GM18951 (cell line): ENCODE data around the gene BLOC1S1.

Experiments used
- POLR2A ChIP-seq: IDR thresholded peaks from 4 replicates; pipeline ENCODE4 v1.6.1; 2011; ENCODE audit warnings: mild to moderate bottlenecking; ENCODE audit not compliant: insufficient read length, insufficient read depth; ENCODE audit errors: extremely low read depth
- in situ Hi-C: fragments of 300-500 bp; cut with MboI; formaldehyde crosslinking; loops from one replicate; pipeline ENCODE4 v1.12.0; 2022; ENCODE audit warnings: low sequenced_read_pairs, mixed read lengths, inconsistent platforms; ENCODE audit not compliant: unreplicated experiment

The BLOC1S1 gene

GRCh38 chr12:55699471-55700055, 16.3 kb upstream of the BLOC1S1 start:
- no peak for TF ChIP-seq POLR2A
- in situ Hi-C loops: no loop called here

GRCh38 chr12:55700255-55701018, 15.4 kb upstream of the BLOC1S1 start:
- in situ Hi-C loops: no loop called here

GRCh38 chr12:55702861-55703260, 13.0 kb upstream of the BLOC1S1 start:
- no peak for TF ChIP-seq POLR2A
- in situ Hi-C loops: no loop called here

More at GRCh38 chr12:55700255-55701018, 15.4 kb upstream of the BLOC1S1 start:
- TF ChIP-seq POLR2A: no peak

GRCh38 chr12:55703288-55703687, 12.6 kb upstream of the BLOC1S1 start:
- no peak for TF ChIP-seq POLR2A
- in situ Hi-C loops: no loop called here

GRCh38 chr12:55703901-55704761, 11.7 kb upstream of the BLOC1S1 start:
- in situ Hi-C loops: no loop called here
- TF ChIP-seq POLR2A: no peak

DNA sequence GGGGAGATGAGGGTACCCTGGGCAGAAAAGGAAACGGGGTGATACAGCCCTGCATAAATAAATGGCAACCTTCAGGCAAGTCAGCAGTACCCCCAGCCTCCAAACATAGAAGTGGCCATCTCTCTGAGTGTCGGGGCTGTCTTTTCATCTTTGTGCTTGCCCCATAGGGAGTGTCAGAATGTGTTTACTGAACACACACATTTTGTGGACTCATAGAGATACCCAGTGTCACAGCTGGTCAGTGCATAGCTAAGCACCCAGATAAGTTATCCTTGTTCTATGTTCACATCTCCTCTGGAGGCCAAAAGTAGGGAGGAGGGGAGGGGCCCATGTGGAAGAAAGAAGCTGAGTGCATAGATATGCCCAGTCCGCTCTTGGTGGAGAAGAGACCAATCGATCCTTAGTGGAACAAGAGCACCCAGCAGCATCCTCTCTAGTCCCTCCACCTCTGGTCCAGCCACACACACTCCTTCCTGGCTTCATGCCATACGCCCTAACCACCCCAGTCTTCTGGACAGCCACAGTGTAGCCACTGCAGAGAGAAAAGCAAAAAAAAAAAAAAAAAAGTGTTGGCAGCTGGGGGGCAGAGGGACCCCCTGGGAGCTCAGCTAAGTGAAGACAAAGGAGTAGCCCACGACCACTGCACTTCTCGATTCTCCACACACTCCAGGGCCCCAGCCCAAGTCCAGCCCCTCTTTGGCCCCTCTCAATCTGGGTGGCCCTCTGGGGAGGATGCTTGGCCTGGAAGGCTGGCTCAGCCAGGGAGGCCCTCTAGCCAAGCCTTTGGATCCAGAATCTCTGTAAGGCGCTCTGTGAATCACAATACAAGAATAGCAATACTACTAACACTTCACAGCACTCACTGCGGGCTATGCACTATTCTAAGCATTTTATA, 10.8 kb upstream of the BLOC1S1 start:
- TF ChIP-seq POLR2A: no peak

DNA sequence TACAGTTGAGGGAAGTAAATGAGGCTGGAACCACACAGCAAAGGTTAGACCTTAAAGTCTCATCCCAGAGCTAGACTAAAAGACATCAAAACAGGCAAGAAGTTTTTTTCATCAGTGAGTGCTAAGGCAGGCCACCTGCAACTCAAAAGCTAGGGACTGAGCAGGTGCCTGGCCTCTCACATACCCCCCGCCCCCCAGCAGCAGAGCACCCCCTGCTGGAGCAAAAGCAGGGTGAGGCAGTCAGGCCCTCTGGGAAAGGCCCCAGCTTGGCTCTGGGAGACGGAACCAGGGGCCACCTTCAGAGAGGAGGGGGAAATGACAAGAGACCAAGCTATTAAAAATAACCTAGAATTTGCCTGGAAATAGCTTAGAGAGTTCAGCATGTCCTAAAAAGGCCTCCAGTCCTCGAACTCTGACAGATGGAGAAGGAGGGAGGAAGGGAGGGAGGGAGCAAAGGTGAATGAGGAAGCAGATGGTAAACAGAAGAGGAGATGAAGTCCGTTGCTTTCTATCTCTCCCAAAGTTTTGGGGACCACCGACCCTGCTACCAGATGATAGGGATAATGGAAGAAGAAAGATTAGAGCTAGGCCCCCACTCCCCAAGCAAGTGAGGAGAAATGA, 10.0 kb upstream of the BLOC1S1 start:
- TF ChIP-seq POLR2A: no peak
- in situ Hi-C loops: no loop called here

More for the DNA sequence above, 10.8 kb upstream of the BLOC1S1 start:
- in situ Hi-C loops: no loop called here

DNA sequence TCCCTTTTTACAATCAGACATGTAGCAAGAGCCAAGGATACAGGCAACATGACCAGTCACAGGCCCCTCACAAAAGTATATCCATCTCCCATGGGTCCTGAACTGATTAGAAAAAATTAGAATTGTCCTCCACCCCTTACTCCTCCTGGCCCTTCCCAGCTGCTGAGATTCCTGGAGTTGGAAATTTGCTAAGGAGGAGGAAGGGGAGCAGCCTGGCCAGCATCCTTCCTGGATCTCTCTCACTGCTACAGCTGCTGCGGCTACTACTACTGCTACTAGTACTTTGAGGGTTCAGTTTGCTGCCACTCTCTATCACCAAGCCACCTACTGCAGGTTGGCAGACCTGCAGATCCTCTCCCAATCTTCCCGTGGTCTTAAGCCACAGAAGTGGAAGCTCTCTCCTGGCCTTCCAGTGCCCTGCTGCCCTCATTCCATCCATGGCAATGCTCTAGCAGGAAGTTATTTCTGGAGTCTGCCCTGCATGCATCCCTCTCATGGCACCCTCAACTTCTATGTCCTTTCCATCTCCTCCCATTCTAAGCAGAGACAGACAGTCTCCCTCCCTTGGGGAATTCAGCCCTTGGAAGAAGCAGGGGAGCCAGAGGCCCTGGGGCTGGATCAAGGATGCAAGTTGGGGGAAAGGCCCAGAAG, 9.2 kb upstream of the BLOC1S1 start:
- TF ChIP-seq POLR2A: no peak
- in situ Hi-C loops: no loop called here

GRCh38 chr12:55707219-55707671, 8.6 kb upstream of the BLOC1S1 start:
- no peak for TF ChIP-seq POLR2A
- in situ Hi-C loops: no loop called here

GRCh38 chr12:55707841-55708694, 7.8 kb upstream of the BLOC1S1 start, which contains the start of gene ITGA7:
Gene ITGA7, minus strand, starts transcription at chr12:55707904. Its CDS starts 222 bp downstream, at chr12:55707682.
- no peak for TF ChIP-seq POLR2A
- in situ Hi-C loops: no loop called here
